ENCODE results near the gene NDUFS6.
A peak's percentile ranks its signal among the peaks of the same experiment; 100 is the strongest.

Gene NDUFS6

GRCh38 chr5:1770443-1770802 lies 30.8 kb upstream of the NDUFS6 start:
- TF ChIP-seq CTCF (IDR thresholded peaks at IDR 0.05; ENCODE audit: control insufficient read depth, extremely low read depth, insufficient read depth): no peak
- no peak overlapping the region for H3K4me3 ChIP-seq (ENCODE audit: low read depth, low read length)
- DNase-seq (ENCODE audit: low read depth): no peak

GRCh38 chr5:1771149-1772065 lies 29.8 kb upstream of the NDUFS6 start:
- no peak for TF ChIP-seq CTCF (IDR thresholded peaks at IDR 0.05; ENCODE audit: control insufficient read depth, extremely low read depth, insufficient read depth)
- H3K4me3 ChIP-seq (ENCODE audit: low read depth, low read length): no peak overlapping the region
- DNase-seq (ENCODE audit: low read depth): no peak

GRCh38 chr5:1772634-1773033 lies 28.6 kb upstream of the NDUFS6 start:
- TF ChIP-seq CTCF (IDR thresholded peaks at IDR 0.05; ENCODE audit: control insufficient read depth, extremely low read depth, insufficient read depth): peak; percentile 48
- DNase-seq (ENCODE audit: low read depth): peak; percentile 58

GRCh38 chr5:1776831-1777230 lies 24.4 kb upstream of the NDUFS6 start:
- DNase-seq (ENCODE audit: low read depth): no peak
- no peak for TF ChIP-seq CTCF (IDR thresholded peaks at IDR 0.05; ENCODE audit: control insufficient read depth, extremely low read depth, insufficient read depth)
- H3K4me3 ChIP-seq (ENCODE audit: low read depth, low read length): no peak overlapping the region

More at GRCh38 chr5:1772634-1773033, 28.6 kb upstream of the NDUFS6 start:
- no peak overlapping the region for H3K4me3 ChIP-seq (ENCODE audit: low read depth, low read length)

- no peak overlapping the region for H3K4me3 ChIP-seq (ENCODE audit: low read depth, low read length)
- no peak for TF ChIP-seq CTCF (IDR thresholded peaks at IDR 0.05; ENCODE audit: control insufficient read depth, extremely low read depth, insufficient read depth)
These were observed 23.7 kb upstream of the NDUFS6 start for GRCh38 chr5:1777281-1778137.

GRCh38 chr5:1778138-1779020 lies 22.8 kb upstream of the NDUFS6 start:
- no peak for TF ChIP-seq CTCF (IDR thresholded peaks at IDR 0.05; ENCODE audit: control insufficient read depth, extremely low read depth, insufficient read depth)
- no peak for DNase-seq (ENCODE audit: low read depth)
- no peak overlapping the region for H3K4me3 ChIP-seq (ENCODE audit: low read depth, low read length)

More at GRCh38 chr5:1777281-1778137, 23.7 kb upstream of the NDUFS6 start:
- DNase-seq (ENCODE audit: low read depth): no peak
